ENCODE data around the gene FAM216A.
"Not testable (repeated sequence)": the region's sequence is repeated elsewhere in the genome, so short reads cannot be mapped to it uniquely, and the experiment has no call there.

Gene FAM216A

DNA sequence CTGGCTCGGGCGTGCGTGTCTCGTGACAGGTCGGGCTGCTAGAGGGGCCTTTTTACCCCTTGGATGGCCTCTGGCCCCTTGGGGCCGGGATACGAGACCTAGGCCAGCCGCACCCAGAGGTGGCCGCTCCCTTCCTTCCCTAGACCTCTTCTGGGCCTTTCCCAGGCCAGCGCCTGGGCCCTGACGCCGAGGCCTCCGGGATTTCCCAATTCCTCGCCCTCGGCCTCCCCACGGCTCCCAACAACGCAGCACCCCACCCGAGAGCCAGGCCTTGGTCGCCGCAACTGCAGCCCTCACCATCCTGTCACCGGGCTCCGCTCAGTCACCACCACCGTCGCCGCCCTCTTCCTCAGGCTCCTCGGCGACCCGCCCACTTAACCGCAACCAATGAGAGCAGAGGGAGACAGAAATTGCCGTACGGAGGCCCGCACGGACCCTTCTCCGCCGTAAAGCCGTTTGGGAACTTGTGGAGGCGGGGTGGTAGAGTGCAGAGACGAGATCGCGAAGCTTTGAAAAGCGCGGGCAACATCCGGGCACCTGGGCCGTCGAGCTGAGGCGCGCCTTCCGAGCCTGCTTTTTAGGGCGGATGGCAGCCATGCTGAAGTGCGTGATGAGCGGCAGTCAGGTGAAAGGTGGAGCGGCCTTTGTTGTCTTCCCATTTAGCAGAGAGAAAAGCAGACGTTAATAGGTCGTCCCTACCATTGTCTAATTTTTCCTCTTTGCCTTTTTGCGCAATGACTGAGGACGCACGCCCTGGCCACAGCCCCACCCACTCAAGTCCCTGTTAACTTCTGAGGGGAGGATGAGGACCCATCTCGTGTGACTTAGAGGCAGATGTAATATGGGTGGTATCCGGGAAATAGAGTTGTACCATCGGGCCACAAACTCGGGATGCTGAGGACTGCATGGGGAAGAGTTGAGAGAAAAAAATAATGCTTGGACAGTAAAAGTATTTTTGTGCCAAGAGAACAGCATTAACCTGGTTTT, 33.4 kb downstream of the FAM216A start, which contains the start of the genes RAD9B and VPS29:
Gene RAD9B (plus strand): TSS at position 580 of the 987 bp plus-strand sequence. CDS start 7 bp downstream, at position 587.
Gene VPS29 (minus strand): TSS at position 360 of the 987 bp plus-strand sequence. CDS start 60 bp downstream, at position 300.
- DNase-seq, result peak; percentile 98

GRCh38 chr12:110503432-110503831, 34.8 kb downstream of the FAM216A start:
- no peak for DNase-seq

DNA sequence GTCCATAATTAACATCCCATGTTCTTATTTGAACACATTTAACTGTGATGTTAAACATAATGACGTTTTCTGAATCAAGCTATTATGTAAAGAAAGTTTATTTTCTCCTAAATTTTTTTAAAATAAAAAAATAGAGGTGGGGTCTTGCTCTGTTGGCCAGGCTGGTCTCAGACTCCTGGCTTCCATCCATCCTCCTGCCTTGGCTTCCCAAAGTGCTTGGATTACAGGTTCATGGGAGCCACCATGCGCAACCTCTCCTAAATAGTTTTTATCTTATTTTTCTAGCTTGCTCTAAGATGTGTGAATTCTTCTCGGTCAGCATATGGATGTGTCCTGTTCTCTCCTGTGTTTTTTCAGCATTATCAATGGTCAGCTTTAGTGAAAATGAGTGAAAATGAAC, 36.7 kb downstream of the FAM216A start:
- no peak for DNase-seq

GRCh38 chr12:110508071-110508586, 39.5 kb downstream of the FAM216A start:
- no peak for DNase-seq

GRCh38 chr12:110513842-110514241, 45.2 kb downstream of the FAM216A start:
- no peak for DNase-seq

GRCh38 chr12:110514363-110514762, 45.7 kb downstream of the FAM216A start:
- no peak for DNase-seq

DNA sequence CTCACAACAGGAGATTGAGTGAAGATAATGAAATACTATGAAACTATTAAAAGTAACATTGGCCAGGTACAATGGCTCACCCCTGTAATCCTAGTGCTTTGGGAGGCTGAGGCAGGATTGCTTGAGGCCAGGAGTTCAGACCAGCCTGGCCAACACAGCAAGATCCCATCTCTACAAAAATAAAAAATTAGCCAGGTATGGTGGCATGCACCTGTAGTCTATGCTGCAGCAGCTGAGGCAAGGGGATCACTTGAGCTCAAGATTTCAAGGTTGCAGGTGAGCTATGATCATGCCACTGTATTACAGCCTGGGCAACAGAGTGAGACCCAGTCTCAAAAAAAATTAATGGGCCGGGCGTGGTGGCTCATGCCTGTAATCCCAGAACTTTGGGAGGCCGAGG, 48.4 kb downstream of the FAM216A start:
- DNase-seq, result no peak

GRCh38 chr12:110518014-110518413, 49.4 kb downstream of the FAM216A start:
- not testable (repeated sequence) for DNase-seq

- DNase-seq, result not testable (repeated sequence)
These were observed 52.4 kb downstream of the FAM216A start for GRCh38 chr12:110520876-110521712.

DNA sequence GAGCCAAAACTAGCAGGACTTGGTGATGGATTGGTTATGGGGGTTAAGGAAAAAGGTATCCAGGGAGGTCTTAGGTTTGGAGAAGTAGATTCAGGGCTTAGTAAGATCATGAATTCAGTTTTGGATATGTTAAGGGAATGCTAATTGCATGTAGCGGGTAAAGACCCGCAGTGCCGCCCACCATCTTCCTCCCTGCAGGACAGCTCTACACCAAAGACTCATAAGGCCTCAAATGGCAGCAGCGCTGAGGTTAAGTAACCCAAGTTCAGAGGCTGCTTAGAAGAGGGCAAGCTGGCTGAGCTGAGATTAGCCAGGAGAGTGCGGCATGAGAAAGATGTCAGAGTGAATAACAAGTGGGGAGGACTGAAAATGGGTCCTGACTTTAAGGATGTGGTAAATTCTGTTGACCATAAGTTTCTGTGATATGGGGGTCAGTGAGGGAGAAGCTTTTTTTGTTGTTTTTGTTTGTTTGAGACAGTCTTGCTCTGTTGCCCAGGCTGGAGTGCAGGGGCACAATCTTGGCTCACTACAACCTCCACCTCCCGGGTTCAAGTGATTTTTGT, 59.7 kb downstream of the FAM216A start:
- no peak for DNase-seq

DNA sequence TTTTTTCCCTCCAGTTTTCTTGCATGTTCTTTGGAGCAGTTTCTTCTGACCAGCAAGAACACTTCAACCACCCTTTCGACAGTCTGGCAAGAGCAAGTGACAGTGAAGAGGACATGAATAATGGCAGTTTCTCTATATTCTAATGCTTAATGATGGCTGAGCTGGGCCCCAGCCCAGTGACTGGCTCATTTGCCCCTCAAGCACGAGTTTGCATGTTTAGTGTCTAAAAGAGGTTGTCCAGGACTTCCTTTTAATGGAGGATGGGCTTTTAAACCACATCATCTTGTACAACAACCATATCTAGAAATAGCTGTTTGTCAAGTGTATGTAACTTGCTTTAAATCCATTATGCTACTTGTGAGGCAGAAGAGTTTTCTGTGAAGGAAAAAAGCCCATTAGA, 61.9 kb downstream of the FAM216A start:
- DNase-seq, result no peak

DNA sequence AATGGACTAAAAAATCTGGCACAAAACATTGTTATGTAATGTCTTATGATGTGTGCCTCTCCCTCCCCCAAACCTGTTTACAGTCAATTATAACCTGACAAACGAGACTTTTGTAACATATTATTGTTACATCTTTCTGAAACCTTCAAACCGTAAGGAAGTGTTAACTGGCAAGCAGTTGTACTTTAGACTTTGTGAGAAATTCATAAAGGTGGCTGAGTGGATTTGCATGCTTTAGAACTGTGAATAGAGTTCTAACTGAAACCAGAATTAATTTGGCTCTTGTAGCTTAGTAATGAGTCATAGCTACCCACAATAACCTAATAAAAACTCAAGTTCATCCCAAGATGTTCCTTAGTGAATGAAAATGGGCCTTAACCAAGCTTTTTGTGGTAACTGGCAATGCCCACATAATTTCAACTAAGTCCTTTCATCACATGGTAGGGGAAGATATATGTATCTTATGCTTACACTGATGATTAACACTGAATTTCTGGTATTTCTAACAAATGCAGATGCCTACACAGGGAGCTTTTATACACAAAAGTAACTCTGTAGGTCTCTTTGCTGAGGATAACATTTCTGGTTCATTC, 63.2 kb downstream of the FAM216A start:
- no peak for DNase-seq

DNA sequence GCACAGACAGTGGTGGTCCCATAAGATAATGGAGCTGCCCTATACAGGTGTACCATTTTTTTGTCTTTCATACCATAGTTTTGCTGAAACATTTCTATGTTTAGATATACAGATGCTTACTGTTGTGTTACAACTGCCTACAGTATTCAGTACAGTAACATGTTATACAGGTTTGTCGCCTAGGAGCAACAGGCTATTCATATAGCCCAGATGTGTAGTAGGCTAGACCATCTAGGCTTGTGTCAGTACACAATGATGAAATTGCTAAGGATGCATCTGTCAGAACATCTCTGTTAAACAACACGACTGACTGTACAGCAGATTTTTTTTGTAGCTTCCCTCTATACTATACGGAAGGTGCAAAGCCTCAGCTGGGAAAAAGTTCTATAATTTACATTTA, 64.0 kb downstream of the FAM216A start:
- no peak for DNase-seq

DNA sequence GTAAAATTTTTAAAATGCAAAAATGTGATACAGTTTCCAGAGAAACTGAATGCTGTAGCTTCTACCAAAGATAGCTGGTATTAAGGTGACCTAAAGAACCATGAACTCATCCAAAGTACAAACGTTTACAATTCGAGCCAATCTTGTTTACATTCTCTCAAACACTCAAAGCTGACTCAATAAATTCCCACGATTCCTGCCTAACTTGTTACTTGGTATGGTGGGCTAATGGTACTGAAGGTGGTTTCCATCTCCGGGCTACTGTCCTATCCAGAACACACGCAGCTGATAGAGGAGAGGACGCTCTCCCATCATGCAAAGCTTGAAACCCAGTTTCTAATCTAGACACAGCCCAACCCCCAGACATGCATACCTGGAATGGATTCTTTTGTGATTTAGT, 65.0 kb downstream of the FAM216A start:
- no peak for DNase-seq

GRCh38 chr12:110534811-110535210, 66.2 kb downstream of the FAM216A start:
- no peak for DNase-seq

GRCh38 chr12:110536834-110537604, 68.4 kb downstream of the FAM216A start:
- DNase-seq, result no peak

GRCh38 chr12:110537605-110538409, 69.2 kb downstream of the FAM216A start:
- DNase-seq, result no peak

DNA sequence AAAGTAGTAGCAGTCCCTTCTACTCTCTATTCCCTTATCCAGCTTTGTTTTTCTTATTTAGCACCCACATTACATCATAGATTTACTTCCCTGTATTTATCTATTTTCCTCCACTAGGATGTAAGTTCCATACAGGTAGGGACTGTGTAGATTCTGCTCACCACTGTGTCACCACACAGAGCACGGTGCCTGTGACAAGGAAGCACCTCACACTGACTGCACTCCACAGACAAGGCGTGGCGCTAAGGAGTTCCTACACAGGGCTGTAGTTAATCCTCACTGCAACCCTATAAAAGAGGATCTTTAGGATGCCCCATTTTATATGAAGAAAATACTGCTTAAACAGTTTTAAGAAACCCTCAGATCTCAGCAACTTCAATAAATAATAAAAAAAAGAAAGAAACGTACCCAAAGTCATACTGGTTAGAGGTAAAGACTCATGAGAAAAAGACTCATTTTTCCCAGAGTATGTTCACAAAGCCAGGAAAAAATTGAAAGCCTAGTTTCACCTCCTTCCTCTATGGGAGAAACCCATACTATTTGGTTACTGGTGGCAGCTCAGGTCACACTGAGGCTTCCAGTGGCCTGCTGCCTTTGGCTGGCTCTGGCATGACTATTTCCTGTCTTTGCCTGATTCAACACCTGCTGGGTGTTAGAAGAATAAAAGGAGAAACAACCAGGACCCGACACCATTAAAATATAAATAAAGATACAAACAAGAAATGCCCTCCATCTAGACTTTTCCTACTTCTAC, 70.4 kb downstream of the FAM216A start:
- DNase-seq, result no peak

All from activated T-cell treated with anti-CD3 and anti-CD28 coated beads for 4 hours (primary cell).